Left forelimb (tissue), 1 donor: ENCODE data around the gene DDX6.
"Not testable (repeated sequence)": the region's sequence is repeated elsewhere in the genome, so short reads cannot be mapped to it uniquely, and the experiment has no call there.

Source experiments
- DNase-seq: peaks from one replicate; pipeline ENCODE4 v3.0.0-alpha.2; 2018; ENCODE audit warnings: low spot score

Gene DDX6

DNA sequence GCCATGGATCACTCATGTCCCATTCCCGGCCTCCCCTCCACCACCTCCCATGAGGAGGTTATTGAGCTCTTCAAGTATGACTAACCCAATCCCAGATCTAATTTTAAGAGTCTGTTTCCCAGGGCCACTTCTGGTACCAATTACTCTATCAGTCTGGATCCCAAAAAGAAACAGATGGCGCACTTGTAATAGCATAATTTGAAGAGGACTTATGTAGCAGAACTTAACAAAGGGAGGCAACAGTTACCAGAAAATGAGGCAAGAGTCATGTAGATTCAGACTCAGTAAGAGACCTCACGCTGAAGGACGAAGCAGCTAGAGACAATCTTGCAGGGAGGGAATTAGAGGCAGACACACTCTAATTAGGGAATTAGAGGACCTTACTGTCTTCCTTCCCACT is 46.9 kb downstream of the DDX6 start:
- no peak for DNase-seq

GRCh38 chr11:118742304-118742703 is 48.7 kb downstream of the DDX6 start:
- no peak for DNase-seq

DNA sequence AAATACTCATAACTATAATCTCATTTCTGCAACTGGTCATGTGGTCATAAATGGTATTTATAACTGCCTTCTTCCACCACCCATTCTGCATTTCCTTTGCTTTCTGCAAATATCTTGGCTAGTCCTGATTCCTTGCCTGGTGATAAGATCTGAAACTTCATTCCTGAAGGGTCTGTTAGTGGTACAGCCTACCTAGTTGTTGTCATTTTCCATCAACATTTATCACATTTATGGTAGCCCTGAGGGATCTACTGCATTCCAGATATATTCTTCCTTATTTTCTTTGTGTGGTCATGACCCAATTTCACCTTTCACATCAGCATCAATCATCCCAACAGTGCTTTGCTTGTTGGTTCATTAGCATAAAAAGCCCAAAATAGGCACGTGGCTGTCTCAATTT is 50.1 kb downstream of the DDX6 start:
- DNase-seq: no peak

DNA sequence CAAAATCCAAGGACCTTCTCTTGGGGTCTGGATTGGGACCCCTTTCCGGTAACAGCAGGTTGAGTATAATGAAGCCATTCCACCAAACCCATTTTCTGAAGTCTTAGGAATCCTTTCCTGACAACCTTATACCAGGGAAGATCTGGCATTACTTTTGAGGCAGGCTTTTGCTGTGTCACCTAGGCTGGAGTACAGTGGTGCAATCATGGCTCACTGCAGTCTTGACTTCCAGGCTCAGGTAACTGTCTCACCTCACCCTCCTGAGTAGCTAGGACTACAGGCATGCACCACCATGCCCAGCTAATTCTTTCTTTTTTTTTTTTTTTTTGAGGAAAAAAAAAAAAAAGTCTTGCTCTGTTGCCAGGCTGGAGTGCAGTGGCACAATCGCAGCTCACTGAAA is 55.8 kb downstream of the DDX6 start:
- no peak for DNase-seq

- DNase-seq: no peak
Observed at GRCh38 chr11:118734031-118734430, 56.9 kb downstream of the DDX6 start.

GRCh38 chr11:118729753-118730152 is 61.2 kb downstream of the DDX6 start:
- not testable (repeated sequence) for DNase-seq

DNA sequence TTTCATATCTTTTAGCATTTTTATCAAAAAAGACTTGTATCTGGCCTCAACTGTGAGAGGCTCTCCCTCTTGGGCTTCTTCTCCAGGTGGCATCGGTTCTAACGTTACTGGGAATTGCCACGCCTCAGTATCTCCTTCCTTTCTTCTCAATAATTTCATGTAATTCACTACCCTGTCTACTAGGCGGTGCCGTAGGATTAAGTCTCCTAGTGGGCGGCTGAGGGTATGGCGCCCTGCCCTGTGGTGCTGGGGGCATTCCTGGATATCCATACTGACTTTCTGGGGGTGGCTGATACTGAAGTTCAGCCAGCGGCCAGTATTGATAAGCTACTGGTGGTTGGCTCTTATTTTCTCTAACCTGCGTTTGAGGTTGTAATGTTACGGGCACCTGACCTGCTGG is 62.9 kb downstream of the DDX6 start:
- not testable (repeated sequence) for DNase-seq

GRCh38 chr11:118727721-118728066 is 63.3 kb downstream of the DDX6 start:
- DNase-seq: not testable (repeated sequence)

DNA sequence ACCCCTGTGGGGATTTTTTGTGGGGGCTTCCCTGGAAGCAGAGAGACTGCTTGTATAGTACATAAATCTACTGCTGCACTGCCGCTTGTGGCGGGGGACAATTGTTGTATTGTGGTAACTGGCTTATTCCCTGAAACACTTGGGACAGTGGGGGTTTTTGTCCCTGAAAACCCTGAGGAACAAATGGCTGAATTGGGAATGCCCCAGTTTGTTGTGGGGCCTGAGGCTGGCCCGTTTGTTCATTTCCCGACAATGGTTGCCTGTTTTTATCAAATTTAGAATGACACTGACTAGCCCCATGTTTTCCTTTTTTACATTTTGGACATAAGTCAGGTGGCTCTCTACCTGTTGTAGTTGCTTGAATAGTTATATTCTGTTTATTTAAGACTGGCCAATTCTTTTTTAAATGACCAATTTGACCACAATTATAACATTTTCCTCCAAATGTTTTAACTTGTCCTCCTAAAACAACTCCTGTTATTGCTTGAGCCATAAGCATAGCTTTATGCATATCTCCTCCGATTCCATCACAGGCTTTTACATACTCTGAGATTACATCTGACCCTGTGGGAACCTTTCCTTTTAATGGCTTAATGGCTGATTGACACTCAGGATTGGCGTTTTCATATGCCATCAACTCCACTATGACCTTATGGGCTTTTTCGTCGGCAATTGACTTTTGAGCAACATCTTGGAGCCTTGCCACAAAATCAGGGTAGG is 63.8 kb downstream of the DDX6 start:
- DNase-seq: not testable (repeated sequence)

GRCh38 chr11:118721478-118722015 is 69.4 kb downstream of the DDX6 start:
- not testable (repeated sequence) for DNase-seq

DNA sequence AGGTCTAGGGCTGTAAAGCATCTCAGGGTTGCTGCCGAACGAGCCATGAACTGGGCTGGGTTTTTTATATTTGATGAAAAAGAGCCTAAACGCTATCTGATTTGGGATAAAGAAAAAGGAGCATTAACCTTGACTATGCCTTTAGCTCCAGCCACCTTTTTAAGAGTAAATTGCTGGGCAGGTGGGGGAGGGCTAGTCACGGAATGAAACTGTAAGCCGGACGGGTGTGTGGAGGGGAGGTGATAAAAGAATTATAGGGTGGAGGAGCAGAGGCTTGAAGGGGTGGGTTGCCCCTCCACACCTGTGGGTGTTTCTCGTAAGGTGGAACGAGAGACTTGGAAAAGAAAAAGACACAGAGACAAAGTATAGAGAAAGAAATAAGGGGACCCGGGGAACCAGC is 70.2 kb downstream of the DDX6 start:
- DNase-seq: not testable (repeated sequence)

GRCh38 chr11:118720078-118720477 is 70.9 kb downstream of the DDX6 start:
- not testable (repeated sequence) for DNase-seq

DNA sequence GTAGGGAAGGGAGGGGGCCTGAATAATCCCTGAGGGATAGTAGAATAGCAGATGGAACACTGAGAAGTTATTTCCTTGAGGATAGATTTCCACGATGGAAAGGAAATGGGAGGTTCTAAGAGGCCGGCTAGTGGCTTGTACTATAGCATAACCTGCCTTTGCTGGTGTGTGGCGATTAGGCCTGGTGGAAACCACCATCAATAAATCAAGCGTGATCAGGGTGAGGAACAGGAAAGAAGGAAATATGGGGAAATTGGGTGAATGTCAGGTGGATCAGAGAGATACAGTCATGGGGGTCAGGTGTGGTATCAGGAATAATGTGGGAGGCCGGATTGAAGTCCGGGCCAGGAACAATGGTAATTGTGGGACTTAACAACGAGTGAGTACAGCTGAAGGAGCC is 72.4 kb downstream of the DDX6 start:
- DNase-seq: not testable (repeated sequence)

DNA sequence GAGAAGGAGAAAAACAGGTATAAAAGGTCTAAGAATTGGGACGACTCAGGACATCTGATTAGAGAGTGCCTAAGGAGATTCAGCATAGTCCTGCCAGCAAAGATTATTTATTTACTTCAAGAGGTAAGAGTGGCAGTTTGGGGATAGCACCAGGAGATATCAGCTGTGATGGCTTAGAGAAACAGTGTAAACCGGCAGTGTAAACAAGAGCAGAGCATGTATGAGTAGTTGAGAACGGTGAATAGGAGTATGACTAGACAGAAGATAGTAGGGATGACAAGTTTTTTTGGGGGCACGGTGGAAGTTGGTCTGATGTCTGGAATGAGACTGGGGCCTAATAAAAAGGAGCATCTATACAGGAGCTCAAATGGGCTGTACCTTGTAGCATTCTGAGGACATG is 73.2 kb downstream of the DDX6 start:
- not testable (repeated sequence) for DNase-seq

DNA sequence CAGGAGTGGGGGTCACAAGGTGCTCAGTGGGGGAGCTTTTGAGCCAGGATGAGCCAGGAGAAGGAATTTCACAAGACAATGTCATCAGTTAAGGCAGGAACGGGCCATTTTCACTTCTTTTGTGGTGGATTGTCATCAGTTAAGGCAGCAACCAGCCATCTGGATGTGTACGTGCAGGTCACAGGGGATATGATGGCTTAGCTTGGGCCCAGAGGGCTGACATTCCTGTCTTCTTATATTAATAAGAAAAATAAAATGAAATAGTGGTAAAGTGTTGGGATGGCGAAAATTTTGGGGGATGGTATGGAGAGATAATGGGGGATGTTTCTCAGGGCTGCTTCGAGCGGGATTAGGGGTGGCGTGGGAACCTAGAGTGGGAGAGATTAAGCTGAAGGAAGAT is 73.7 kb downstream of the DDX6 start:
- not testable (repeated sequence) for DNase-seq

DNA sequence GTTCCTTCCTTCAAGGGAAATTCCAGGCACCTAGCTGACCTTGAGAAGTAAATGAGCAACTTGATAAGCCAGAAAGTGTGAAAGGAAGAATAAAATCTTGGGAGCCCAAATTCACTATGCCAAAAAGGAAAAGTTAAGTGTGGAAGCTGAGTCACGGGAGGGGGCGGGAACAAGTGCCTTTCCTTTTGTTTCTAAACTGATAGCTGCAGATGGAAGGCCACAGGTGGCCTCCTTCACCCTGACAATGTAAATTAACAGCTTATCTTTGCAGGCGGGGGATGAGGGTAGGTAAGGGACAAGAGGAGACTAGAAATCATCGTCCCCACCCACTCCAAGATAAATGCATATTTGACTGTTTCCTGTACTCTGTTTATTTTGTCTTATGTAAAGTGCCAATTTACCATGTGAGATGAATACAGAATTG is 75.1 kb downstream of the DDX6 start:
- no peak for DNase-seq

GRCh38 chr11:118715245-118715831 is 75.6 kb downstream of the DDX6 start:
- no peak for DNase-seq

DNA sequence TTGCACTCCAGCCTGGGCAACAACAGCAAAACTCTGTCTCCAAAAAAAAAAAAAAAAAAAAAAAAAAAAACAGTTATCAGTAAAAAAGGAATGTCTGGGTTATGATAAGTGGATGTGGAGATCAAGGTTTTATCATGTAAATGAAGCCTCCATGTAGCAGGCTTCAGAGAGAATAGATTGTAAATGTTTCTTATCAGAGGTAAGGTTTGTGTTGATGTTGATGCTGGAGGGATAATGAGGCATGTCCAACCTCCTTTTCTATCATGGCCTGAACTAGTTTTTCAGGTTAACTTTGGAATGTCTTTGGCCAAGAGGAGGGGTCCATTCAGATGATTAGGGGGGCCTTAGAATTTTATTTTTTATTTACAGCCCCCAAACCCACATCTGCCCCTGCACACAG is 76.1 kb downstream of the DDX6 start:
- no peak for DNase-seq

- DNase-seq: not testable (repeated sequence)
Observed at GRCh38 chr11:118714416-118714815, 76.5 kb downstream of the DDX6 start.

DNA sequence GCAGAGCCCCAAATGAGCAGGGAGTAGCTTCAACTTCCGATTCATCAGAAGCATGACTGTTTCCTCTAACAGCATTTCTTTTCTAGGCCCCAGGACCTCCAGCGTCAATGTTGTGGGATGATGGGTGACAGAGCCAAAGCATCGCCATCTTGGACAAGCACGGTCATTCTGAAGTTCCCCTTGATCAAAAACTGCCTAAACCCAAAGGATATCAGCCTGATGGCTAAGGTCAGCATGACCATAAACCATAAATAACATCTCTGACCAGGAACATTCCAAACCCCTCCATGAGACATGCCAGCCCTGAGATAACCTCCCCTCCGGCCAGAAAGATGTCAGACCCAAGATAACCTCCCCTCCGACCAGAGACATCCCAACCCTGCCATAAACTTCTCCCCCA is 82.7 kb downstream of the DDX6 start:
- no peak for DNase-seq

- no peak for DNase-seq
Observed at GRCh38 chr11:118706546-118706825, 84.5 kb downstream of the DDX6 start.

DNA sequence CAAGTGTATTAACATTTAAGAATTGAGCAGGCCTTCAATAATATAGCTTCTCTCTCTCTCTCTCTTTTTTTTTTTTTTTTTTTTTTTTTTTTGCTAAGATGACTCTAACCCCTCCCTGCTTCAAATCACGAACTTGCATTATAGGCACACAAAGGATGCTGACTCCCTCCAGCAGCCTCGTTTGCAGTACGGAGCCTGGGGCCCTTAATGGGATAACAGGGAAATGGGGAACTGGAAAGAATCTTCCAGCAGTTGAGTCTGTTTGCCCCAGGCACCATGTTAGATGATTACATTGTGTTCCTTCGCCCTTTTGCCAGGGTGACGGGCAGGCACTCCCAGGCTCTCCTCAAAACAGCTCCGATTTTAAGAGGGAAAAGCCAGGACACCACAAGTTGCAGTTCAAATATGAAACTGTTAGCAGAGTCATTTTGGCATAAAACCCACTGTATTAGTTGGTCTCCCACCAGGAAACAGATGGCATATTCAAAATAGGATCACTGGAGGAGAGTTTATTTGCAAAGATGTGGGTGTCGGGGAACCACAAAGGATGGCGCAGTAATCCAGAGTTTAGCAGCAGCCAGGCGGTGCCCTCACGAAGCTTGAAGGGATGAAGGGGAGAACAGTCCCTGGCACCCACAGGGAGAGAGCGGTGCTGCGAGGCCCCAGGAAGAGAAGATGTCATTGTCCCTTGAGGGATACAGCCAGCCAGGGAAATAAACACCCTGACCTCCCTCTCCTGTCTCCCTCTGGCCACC is 85.0 kb downstream of the DDX6 start:
- no peak for DNase-seq

DNA sequence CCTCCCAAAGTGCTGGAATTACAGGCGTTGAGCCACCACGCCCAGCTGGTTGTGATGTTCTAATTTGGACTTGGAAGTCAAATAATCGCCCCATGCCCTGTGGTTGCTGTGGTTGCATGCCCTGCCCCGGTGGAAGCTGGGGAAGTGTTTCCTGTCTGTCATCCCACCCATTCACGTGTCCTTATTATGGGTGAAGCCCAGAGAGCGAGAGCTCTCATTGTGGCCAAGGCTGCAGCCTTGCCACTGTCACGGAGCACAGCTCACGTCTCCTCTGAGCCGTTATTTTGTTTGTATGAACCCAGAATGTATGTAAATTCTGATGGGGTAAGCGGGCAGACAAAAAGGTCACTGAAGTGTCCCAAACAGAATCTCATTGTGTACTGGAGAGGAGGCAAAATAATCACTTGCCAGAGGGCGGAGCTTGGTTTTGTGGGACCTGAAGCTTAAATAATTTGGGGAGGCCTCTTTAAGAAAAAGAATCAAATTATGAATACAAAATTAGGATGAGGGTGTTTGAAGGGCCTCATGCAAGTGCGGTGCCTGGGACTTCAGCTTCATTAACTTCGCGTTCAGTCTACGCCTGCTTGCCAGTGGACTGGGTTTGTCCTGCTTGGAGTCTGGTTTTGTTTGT is 85.7 kb downstream of the DDX6 start:
- no peak for DNase-seq
